ENCODE results near the gene PANX3.
"Not testable (repeated sequence)": the region's sequence is repeated elsewhere in the genome, so short reads cannot be mapped to it uniquely, and the experiment has no call there.

The PANX3 gene

GRCh38 chr11:124611064-124611463, at the start of gene PANX3:
Gene PANX3, plus strand, starts transcription at chr11:124611428. Its CDS starts 129 bp downstream, at chr11:124611557.
- DNase-seq: no peak

GRCh38 chr11:124569697-124570096, 41.5 kb upstream of the PANX3 start, which contains the start of gene OR8A1:
Gene OR8A1, plus strand, starts transcription at chr11:124569997. Its CDS starts 123 bp downstream, at chr11:124570120.
- DNase-seq: no peak

GRCh38 chr11:124570160-124570559, 41.1 kb upstream of the PANX3 start:
- no peak for DNase-seq

GRCh38 chr11:124577716-124578427, 33.4 kb upstream of the PANX3 start:
- no peak for DNase-seq

GRCh38 chr11:124578761-124579160, 32.5 kb upstream of the PANX3 start:
- DNase-seq: no peak

GRCh38 chr11:124581817-124582216, 29.4 kb upstream of the PANX3 start:
- DNase-seq: no peak

- no peak for DNase-seq
These were observed 28.7 kb upstream of the PANX3 start for GRCh38 chr11:124582565-124582964.

- no peak for DNase-seq
These were observed 27.4 kb upstream of the PANX3 start for GRCh38 chr11:124583781-124584180.

- DNase-seq: no peak
These were observed 26.4 kb upstream of the PANX3 start for GRCh38 chr11:124584681-124585372.

GRCh38 chr11:124586238-124586860, 24.9 kb upstream of the PANX3 start:
- DNase-seq: peak; percentile 70

GRCh38 chr11:124591430-124591829, 19.8 kb upstream of the PANX3 start:
- DNase-seq: no peak

- no peak for DNase-seq
These were observed 18.6 kb upstream of the PANX3 start for GRCh38 chr11:124592627-124593026.

GRCh38 chr11:124595302-124595701, 15.9 kb upstream of the PANX3 start:
- DNase-seq: no peak

GRCh38 chr11:124597626-124598025, 13.6 kb upstream of the PANX3 start:
- no peak for DNase-seq

GRCh38 chr11:124600621-124601320, 10.5 kb upstream of the PANX3 start:
- DNase-seq: no peak

GRCh38 chr11:124602193-124602592, 9.0 kb upstream of the PANX3 start:
- no peak for DNase-seq

- DNase-seq: not testable (repeated sequence)
These were observed 8.5 kb upstream of the PANX3 start for GRCh38 chr11:124602723-124603122.

GRCh38 chr11:124605719-124606118, 5.5 kb upstream of the PANX3 start:
- no peak for DNase-seq

- no peak for DNase-seq
These were observed 3.1 kb upstream of the PANX3 start for GRCh38 chr11:124608147-124608546.

- DNase-seq: no peak
These were observed 933 bp upstream of the PANX3 start for GRCh38 chr11:124610295-124610694.

- no peak for DNase-seq
These were observed 817 bp downstream of the PANX3 start for GRCh38 chr11:124612045-124612444.

- DNase-seq: no peak
These were observed 1.5 kb downstream of the PANX3 start for GRCh38 chr11:124612567-124613246.

GRCh38 chr11:124618863-124619262, 7.6 kb downstream of the PANX3 start:
- DNase-seq: no peak

Measured in activated CD8-positive, alpha-beta memory T cell treated with anti-CD3 and anti-CD28 coated beads for 24 hours (primary cell).